Muscle of leg (tissue), 11 donors: ENCODE data around the gene SHROOM2. TPM values are rescaled to one million over a fixed set of nuclear protein-coding genes. Genes with fewer than 3 reads are reported as not detected.
"Not testable (repeated sequence)": the region's sequence is repeated elsewhere in the genome, so short reads cannot be mapped to it uniquely, and the experiment has no call there.

Experiments used
- DNase-seq: peaks from one replicate; pipeline ENCODE4 v3.0.0; 2013
- H3K27ac ChIP-seq: one replicate; pipeline ENCODE4 v1.5.1; 2013; ENCODE audit warnings: mild to moderate bottlenecking, low read length, control low read depth
- H3K27me3 ChIP-seq: one replicate; pipeline ENCODE4 v1.6.1; 2013; ENCODE audit warnings: low read length; ENCODE audit not compliant: control insufficient read depth, insufficient read depth
- H3K36me3 ChIP-seq: one replicate; pipeline ENCODE4 v1.6.1; 2013; ENCODE audit warnings: low read length; ENCODE audit not compliant: control insufficient read depth, insufficient read depth
- H3K4me1 ChIP-seq: one replicate; pipeline ENCODE4 v1.6.1; 2013; ENCODE audit warnings: low read length; ENCODE audit not compliant: control insufficient read depth, insufficient read depth
- H3K4me3 ChIP-seq: one replicate; pipeline ENCODE4 v1.5.1; 2013; ENCODE audit warnings: low read length, control low read depth
- H3K9me3 ChIP-seq: replicated peaks from 2 replicates; pipeline ENCODE4 v1.6.1; 2013; ENCODE audit warnings: low read depth, low read length; ENCODE audit not compliant: control insufficient read depth
- WGBS: methylation state at CpG from one replicate; pipeline ENCODE4 v1.1.5; 2013; ENCODE audit warnings: missing lambda C conversion rate; ENCODE audit not compliant: insufficient coverage; 5-methylcytosine and 5-hydroxymethylcytosine counted together
- polyA plus RNA-seq, 8 donors: library from polyadenylated mRNA; unstranded; fragments of 120-200 nt; gene quantifications; one replicate each; pipeline versions ENCODE4 v1.2.1 to v1.2.3, GENCODE V29; 2013; ENCODE audit warnings: inconsistent platforms in 1 of 8, low replicate concordance in 1 of 8; ENCODE audit not compliant: insufficient read length in 8 of 8, insufficient read depth in 1 of 8
- total RNA-seq: library from RNA; stranded (reverse); fragments of 120-200 nt; gene quantifications from one replicate; pipeline ENCODE4 v1.2.4, GENCODE V29; 2013

The SHROOM2 gene
- total and polyA plus RNA-seq, 9 donors = 0.84 to 3.7 (median 1.7) TPM

DNA sequence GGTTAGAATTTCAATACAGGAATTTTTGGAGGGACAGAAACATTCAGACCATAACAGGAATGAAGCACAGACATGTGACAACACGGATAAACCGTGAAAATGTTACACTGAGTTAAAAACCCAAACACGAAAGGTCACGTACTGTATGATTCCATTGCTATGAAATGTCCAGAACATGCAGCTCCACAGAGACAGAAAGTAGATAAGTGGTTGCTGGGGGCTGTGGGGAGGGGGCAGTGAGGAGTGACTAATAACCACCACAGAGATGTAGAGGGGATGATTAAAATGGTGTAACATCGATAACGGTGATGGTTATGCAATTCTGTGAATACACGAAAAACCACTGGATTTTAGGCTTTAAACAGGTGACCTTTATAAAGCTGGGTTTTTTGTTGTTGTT, 28.9 kb upstream of the SHROOM2 start:
- 100% methylated on average over 2 of the region's 7 CpGs for WGBS
- no peak for DNase-seq
- no peak overlapping the region for H3K27ac ChIP-seq
- peaks cover 2% of the 10 kb centered on the region for H3K9me3 ChIP-seq
- peaks cover 27% of the 10 kb centered on the region for H3K27me3 ChIP-seq
- H3K4me1 ChIP-seq = no peaks in the 10 kb centered on the region
- H3K4me3 ChIP-seq = no peak overlapping the region
- H3K36me3 ChIP-seq = no peaks in the 10 kb centered on the region

DNA sequence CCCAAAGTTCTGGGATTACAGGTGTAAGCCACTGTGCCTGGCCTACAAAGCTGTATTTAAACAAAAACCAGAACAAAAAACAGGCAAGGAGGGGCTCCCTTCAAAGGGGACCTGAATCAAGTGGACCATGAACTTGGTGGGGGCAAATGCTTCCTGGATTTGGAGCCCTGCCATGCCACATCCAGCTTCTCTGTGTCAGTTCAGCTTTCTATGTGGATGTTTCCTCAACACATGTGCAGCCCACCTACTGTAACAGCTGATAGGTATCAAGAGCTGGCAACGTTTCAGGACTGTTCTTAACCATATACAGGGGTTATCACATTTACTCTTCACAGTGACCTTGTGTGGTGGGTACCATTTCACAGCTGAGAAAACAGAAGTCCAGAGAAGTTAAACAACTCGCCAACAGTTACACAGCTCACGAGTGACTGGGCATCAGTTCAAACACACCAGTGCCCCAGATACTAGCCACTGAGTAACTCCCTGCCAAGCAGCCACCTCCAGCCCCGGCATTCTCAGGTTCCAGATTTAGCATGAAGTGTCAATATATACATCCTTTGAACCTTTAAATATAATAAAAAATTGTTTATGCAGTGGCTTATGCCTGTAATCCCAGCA, 28.1 kb upstream of the SHROOM2 start:
- WGBS = 50% methylated on average over 1 of the region's 4 CpGs
- Histone ChIP-seq H3K4me3 (no peak overlapping the region), H3K27me3 (peaks cover 24% of the 10 kb centered on the region), H3K27ac (no peak overlapping the region), H3K4me1 (no peaks in the 10 kb centered on the region), H3K9me3 (peaks cover 2% of the 10 kb centered on the region), H3K36me3 (no peaks in the 10 kb centered on the region)
- DNase-seq = no peak

DNA sequence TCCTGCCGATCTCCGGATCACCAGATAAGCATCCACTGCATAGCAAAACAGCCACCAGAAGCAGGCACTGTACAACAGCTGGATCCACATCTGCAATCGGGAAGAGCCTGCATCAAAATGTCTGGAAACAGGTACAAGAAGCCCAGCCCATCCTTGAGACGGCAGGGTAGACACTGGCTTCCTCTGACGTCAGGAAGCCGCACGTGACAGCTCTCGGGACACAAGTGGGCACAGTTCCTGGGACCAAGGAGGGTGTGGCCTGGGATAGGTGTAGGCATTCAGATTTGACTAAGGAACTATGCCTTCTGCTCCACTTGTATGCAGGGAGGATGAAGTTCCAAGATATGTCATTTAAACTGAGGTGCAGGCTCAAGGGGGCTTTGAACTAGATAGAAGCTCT, 26.9 kb upstream of the SHROOM2 start:
- Histone ChIP-seq H3K9me3 (peaks cover 2% of the 10 kb centered on the region), H3K36me3 (no peaks in the 10 kb centered on the region), H3K27ac (no peak overlapping the region), H3K4me3 (no peak overlapping the region), H3K27me3 (peaks cover 21% of the 10 kb centered on the region), H3K4me1 (no peaks in the 10 kb centered on the region)
- WGBS = 74% methylated on average over 8 of the region's 8 CpGs
- no peak for DNase-seq

DNA sequence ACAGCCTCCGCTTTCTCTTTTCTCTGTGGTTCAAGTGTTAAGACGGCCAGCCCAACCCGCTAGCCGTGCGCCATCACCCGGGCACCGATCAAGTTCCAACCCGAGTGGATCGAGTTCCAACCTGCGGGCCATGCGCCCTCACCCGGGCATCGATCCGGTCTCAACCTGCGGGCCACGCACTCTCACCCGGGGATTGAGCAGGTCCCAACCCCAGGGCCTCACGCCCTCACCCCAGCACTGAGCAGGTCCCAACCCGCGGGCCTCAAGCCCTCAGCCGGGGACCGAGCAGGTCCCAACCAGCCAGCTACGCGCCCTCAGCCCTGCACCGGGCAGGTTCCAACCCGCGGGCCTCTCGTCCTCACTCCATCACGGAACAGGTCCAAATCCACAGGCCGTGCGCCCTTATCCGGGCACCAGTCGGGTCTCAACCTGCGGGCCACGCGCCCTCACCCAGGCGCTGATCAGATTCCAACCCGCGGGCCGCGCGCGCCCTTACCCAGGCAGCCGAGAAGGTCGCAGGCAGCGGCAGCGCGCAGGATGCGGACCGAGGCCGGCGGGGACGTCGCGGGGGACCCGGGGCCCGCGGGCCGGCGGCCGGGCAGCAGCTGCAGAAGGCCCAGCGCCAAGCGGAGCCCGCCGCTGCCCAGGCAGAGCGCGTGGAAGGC, 21.0 kb upstream of the SHROOM2 start:
- DNase-seq = no peak
- Histone ChIP-seq H3K27ac (no peak overlapping the region), H3K27me3 (peaks cover 36% of the 10 kb centered on the region), H3K4me1 (no peaks in the 10 kb centered on the region), H3K36me3 (no peaks in the 10 kb centered on the region), H3K4me3 (no peak overlapping the region), H3K9me3 (no peaks in the 10 kb centered on the region)
- 13% methylated on average over 67 of the region's 67 CpGs for WGBS

DNA sequence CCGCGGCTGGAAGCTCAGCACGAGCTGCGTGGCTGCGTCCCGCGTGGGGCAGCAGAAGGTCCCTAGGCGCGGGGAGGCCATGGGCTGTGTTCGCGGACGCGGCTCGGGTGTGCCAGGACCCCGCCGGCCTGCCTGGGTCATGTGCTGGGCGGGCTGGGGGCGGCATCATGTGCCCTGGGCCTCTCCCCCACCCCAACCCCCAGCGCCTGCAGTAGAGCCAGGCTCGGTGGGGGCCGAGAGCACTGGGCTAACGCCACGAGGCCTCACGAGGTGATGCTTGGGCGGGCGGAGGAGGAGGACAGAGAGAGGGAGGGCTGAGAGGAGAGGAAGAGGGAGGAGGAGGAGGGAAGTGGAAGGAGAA, 20.5 kb upstream of the SHROOM2 start, which contains the start of gene GPR143:
TSS of gene GPR143 (minus strand) at position 111 of the 361 bp plus-strand sequence. CDS start at position 81, 30 bp downstream.
- 12% methylated on average over 19 of the region's 26 CpGs for WGBS
- peak within 1 kb of the TSS; percentile 8 for H3K4me3 ChIP-seq
- H3K27me3 ChIP-seq = peaks cover 35% of the 10 kb centered on the region

DNA sequence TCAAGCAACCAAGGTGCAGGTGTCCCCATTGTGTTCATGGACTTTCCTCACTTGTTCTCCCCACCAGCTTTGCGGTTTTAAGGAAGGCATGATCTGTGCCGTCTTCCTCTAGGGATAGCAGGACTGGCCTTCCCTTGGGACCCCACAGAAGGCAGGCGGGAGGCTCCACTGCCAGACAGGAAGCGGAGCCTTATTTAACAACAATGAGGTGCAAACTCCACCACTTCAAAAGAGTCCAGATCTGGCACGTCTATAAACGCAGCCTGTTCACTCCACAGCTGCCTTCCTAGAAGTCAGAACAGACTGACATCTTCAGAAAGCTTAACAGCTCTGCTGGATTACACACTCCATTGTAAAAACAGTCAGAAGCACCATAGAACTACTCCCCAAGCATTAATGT, 18.9 kb upstream of the SHROOM2 start:
- H3K9me3 ChIP-seq = no peaks in the 10 kb centered on the region
- H3K36me3 ChIP-seq = no peaks in the 10 kb centered on the region
- no peak for DNase-seq
- WGBS = 23% methylated on average over 4 of the region's 6 CpGs
- no peaks in the 10 kb centered on the region for H3K4me1 ChIP-seq
- H3K27ac ChIP-seq = no peak overlapping the region
- peaks cover 37% of the 10 kb centered on the region for H3K27me3 ChIP-seq
- H3K4me3 ChIP-seq = no peak overlapping the region

More for the DNA sequence above, 20.5 kb upstream of the SHROOM2 start, which contains the start of gene GPR143:
- DNase-seq = no peak
- H3K27ac ChIP-seq = no peak within 1 kb of the TSS
- no peaks in the 10 kb centered on the region for H3K36me3 ChIP-seq
- no peaks in the 10 kb centered on the region for H3K4me1 ChIP-seq
- no peaks in the 10 kb centered on the region for H3K9me3 ChIP-seq

DNA sequence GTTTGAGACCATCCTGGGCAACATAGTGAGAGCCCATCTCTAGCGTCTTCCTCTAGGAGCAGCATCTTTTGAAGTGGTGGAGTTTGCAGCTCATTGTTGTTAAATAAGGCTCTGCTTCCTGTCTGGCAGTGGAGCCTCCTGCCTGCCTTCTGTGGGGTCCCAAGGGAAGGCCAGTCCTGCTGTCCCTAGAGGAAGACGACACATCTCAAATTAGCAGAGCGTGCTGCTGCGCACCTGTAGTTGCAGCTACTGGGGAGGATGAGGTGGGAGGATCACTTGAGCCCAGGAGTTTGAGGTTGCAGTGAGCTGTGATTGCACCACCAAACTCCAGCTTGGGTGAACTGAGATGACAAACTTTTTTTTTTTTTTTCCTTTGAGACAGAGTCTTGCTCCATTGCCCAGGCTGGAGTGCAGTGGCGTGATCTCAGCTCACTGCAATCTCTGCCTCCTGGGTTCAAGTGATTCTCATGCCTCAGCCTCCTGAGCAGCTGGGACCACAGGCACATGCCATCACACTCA, 17.8 kb upstream of the SHROOM2 start:
- H3K4me1 ChIP-seq, H3K4me3 ChIP-seq, H3K36me3 ChIP-seq, H3K9me3 ChIP-seq, DNase-seq, H3K27ac ChIP-seq: not testable (repeated sequence)
- WGBS = 66% methylated on average over 4 of the region's 5 CpGs
- peaks cover 37% of the 10 kb centered on the region for H3K27me3 ChIP-seq

DNA sequence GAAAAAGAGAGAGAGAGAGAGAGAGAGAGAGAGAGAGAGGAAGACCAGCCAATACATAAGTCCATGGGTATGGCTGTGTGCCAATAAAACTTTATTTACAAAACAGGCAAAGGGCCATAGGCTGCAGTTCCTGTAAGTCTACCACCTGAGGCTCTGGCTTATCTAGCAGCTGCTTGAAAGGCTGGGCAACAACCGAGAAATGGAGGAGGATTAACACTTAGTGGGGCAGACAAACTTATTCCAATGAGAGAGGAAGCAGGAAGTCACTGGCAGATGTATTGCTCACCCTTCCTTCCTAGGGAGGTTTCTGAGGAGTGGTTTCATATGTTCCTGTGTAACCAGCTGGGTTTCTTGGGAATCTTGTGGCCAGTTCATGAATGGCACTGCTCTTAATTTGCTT, 15.9 kb upstream of the SHROOM2 start:
- Histone ChIP-seq H3K9me3 (no peaks in the 10 kb centered on the region), H3K27me3 (peaks cover 33% of the 10 kb centered on the region), H3K4me1 (no peaks in the 10 kb centered on the region), H3K4me3 (no peak overlapping the region), H3K27ac (no peak overlapping the region), H3K36me3 (no peaks in the 10 kb centered on the region)
- DNase-seq = no peak
- WGBS = 29% methylated on average over 1 of the region's 1 CpG

DNA sequence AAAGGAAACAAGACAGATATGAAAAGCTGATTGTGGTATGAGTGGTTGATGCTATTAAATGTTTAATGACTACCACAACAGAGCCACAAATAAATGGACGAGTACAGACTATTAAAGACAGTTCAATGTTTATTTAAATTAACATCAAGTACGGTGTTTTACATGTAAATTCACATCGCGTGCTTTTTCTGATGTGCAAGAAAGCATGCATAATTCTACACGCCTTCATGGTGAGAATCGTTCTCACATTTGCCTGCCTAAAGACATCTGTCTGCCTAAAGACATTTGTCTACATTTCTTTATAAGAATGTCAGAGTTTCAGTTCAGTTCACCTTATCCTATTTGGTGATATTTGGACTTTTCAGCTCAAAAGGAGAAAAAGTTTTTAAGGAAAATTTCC, 13.3 kb upstream of the SHROOM2 start:
- Histone ChIP-seq H3K27me3 (peaks cover 29% of the 10 kb centered on the region), H3K4me1 (no peaks in the 10 kb centered on the region), H3K9me3 (no peaks in the 10 kb centered on the region), H3K4me3 (no peak overlapping the region), H3K36me3 (no peaks in the 10 kb centered on the region), H3K27ac (no peak overlapping the region)
- DNase-seq = no peak
- no CpG with 5 or more reads among the region's 6 CpGs for WGBS

DNA sequence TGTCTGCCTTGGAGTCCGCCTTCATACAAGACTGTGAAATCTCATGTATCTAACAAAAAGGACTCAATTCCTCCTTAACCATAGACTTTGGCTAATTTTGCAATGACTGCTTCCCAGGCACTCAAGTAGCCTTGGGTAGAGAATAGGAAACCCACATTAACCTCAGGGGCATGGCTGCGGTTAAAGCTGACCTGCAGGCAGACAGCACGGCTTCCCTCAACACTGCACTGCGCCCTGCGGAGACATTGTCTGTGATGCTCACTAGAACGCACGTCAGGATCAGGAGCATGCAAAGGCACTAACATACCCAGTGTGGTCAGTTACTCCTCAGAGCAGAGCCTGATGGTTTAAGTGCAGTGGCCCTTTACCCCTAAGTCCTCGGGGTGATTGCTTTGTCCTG, 10.3 kb upstream of the SHROOM2 start:
- no peak overlapping the region for H3K27ac ChIP-seq
- 73% methylated on average over 4 of the region's 8 CpGs for WGBS
- peaks cover 29% of the 10 kb centered on the region for H3K27me3 ChIP-seq
- no peak overlapping the region for H3K4me3 ChIP-seq
- H3K36me3 ChIP-seq = no peaks in the 10 kb centered on the region
- no peak for DNase-seq
- H3K4me1 ChIP-seq = no peaks in the 10 kb centered on the region
- no peaks in the 10 kb centered on the region for H3K9me3 ChIP-seq
